Lung microvascular endothelial cell (primary cell): ENCODE measurements around the gene SLC25A30. TPM values are rescaled to one million over a fixed set of nuclear protein-coding genes. Genes with fewer than 3 reads are reported as not detected.
A peak's percentile ranks its signal among the peaks of the same experiment; 100 is the strongest.

Source experiments
- DNase-seq, 2 donors: peaks; one replicate each; pipeline versions ENCODE4 v3.0.0 to v3.0.0-alpha.2; 2010; ENCODE audit warnings: low read depth in 2 of 2
- total RNA-seq: library from RNA; depleted of rRNA; stranded (reverse); fragments of >200 nt; gene quantifications from 2 replicates; pipeline ENCODE4 v1.2.1, GENCODE V29; 2014

The SLC25A30 gene, protein sequence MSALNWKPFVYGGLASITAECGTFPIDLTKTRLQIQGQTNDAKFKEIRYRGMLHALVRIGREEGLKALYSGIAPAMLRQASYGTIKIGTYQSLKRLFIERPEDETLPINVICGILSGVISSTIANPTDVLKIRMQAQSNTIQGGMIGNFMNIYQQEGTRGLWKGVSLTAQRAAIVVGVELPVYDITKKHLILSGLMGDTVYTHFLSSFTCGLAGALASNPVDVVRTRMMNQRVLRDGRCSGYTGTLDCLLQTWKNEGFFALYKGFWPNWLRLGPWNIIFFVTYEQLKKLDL
- 9.2 and 10.7 TPM in 2 replicates for total RNA-seq

DNA sequence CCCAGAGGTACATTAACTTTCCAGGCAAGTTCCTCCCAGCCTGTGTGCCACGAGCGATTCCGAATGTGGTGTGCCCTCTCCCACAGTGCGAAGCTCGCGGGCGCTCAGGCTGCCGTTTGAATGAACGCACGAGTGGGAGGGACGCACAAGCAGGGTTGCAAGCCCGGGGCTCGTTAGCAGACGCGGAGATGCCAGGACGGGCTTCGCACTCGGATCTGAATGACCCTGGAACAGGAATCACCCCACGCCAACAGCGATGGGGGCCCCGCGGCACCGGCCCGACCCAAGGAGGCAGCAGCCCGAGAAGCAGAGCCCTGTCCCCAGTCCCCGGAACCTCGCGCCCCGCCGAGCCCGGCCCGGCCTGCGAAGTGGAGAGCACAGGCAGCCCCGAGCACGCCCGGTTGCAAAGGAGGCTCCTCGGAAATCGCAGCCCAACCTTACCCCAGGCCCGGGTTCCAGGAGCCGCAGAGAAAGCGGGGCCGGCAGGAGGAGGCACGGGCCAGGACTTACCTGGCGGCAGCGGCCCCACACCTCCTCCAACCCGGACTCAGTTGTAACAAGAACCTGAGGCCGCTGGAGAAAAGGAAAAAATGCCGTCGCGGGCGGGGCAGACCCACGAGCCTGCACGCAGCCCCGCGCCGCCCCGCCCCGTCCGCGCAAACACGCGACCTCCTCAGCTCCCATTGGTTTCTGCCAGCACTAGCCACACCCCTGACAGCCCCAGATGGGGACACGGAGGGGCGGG lies at the start of gene SLC25A30:
TSS of gene SLC25A30 (minus strand) at position 584 of the 745 bp plus-strand sequence. CDS start 6,948 bp downstream, outside the sequence.
- peak; percentile 92 for DNase-seq

DNA sequence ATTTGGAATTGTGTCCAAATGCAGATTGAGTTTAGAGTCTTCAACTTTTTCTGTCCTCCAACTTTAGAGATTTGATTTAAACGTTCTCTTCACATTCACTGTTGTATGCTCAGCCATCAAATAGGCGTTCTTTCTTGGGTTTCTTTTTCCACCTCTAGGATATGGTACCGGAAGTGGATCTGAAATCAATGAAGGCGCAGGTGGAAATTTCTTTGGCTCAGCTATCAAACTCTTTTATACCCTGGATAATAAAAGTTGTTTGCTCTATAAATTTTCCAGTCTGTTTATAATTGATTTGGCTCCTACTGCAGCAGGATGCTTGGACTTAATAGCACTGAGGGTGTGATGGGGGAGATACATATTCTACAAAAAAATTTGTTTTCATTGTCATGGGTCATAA lies 48.2 kb upstream of the SLC25A30 start:
- no peak for DNase-seq

DNA sequence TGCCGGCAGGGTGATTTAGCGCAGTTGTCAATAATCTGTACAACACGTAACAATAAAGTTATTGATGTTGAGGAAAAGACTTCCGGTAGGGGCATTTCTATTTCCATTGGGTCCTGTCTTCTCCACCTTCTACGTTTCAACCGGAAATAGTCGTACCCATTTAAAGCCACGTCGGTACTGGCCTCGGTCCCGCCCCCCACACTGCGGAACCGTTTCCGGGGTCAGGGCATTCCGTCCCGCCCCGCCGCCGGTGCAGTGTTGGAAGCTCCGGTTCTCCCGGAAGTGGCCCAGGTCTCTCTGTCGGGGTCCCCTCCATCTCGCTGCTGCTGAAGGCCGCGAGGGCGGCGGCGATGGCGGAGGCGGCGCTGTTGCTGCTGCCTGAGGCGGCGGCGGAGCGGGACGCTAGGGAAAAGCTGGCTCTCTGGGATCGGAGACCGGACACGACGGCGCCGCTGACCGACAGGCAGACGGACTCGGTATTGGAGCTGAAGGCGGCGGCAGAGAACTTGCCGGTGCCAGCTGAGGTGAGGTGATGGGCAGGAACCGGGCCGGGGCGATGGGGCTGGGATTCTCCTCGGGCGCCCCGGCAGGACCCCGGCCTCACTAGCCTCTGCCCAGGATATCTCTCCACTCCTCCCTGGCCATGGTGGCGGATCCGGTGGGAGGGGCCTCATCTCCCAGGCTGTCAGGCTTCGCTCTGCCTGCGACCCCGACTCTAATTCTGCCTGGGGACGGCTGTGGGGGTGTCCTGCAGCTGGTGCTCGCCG lies 46.7 kb upstream of the SLC25A30 start, which contains the start of gene COG3:
TSS of gene COG3 (plus strand) at position 253 of the 767 bp plus-strand sequence. CDS start at position 351, 98 bp downstream.
- peak; percentile 96 for DNase-seq

DNA sequence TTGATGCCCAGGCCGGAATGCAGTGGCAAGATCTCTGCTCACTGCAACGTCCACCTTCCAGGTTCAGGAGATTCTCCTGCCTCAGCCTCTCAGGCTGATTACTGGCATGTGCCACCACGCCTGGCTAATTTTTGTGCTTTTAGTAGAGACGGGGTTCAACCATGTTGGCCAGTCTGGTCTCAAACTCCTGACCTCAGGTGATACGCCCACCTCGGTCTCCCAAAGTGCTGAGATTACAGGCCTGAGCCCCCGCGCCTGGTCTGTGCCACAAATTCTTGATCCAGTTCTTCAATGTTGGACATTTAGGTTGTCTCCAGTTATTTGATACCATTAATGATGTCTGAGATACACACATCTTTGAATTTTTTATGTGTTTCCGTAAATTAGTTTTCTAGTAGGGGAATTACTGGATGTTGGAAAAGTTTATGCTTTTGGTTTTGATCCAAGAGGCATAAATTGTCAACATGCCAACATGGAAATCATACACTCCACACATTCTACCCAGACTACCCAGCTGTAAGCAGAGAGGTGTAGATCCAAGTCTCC lies 46.0 kb upstream of the SLC25A30 start:
- no peak for DNase-seq

DNA sequence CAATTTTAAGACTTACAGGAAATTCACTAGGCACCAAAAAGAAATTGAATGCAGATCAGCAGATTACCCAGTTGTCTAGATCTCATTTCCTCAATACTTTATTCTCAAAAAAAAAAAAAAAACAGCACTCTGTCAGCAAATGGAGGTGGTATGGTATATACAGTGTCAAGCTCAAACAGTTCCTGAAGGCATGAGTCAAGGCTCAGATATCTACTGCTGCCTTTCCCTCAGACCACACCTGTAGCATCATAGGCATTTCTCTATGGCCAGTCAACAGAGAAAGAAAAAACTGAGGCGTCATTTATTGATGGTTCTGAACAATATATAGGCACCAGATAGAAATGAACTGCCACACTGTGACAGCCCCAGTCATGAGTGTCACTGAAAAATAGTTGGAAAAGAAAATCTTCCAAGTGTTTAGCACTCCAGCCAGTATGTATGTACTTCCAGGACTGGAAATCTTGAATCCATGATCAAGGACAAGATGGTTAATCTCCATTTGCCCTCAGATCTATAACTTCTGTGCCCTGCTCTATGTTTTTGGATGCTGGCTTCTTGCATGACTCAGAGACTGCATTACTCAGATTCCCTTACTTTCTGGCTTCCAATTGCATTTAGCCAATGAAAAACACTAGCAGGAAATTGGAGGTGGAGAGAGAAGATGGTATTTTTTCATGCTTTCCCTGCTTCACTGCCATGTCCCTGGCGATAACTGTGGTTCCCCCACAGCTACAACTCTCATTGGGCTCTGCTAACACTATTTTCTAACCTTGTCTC lies 38.2 kb upstream of the SLC25A30 start:
- DNase-seq: peak in 1 of 2 donors; percentile 39

DNA sequence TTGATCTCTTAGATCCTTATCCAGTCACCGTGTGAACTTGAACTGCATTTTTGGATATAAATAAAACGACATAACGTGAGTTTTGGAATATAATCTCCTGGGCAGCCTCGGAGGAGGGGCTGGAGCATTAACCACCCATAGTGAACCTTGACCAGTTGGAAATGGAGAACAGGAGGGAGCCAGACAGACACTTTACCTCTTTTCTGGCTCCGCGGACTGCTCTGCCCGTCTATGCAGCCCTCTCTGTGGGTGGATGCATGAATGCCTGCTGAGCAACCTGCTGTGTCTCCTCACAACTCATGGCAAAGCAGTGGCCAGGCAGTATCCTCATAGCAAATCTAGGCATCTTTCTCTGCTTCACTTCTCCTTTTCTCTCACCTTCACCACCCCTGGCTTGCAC lies 36.0 kb upstream of the SLC25A30 start:
- no peak for DNase-seq

DNA sequence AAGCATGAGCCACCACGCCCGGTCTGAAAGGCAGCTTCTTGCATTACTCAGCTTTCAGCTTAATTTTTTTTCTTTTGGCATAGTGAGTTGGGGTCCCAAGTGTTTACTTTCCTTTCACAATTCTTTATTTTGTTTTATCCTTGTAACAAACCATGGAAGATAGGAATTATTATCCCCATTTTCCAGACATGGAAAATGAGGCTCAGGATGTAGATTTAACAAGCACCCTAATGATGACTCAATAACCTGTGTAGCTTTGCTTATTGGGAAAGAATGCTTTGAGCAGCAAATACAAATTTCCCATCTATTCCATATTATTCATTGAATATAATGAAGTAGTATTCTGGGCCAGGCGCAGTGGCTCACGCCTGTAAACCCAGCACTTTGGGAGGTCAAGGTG lies 33.1 kb upstream of the SLC25A30 start:
- no peak for DNase-seq

DNA sequence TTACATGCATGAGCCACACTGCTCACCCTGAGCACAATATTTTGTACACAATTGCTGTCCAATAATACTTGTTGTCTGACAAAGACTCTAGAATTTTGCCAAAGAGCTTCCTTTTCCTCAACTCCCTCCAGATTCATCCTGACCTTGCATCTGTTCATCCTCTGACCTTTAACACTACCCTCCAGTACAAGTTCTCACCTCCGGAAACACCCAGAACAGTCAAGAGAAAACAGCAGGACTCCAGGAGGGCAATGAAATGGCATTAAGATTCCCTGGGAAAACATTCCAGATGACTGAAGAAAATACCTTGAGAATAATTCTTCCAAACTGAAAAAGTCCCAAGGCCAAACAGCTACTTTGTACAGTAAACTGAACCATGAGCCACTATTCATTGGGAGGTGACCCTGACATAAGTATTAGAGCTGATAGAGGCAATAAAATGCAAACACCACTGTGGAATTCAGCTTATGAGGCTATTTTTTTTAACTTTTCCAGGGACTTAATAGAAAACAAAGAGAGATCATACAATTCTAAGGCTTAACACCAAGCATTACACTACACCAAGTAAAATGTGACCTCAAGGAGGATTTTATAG lies 30.9 kb upstream of the SLC25A30 start:
- no peak for DNase-seq

DNA sequence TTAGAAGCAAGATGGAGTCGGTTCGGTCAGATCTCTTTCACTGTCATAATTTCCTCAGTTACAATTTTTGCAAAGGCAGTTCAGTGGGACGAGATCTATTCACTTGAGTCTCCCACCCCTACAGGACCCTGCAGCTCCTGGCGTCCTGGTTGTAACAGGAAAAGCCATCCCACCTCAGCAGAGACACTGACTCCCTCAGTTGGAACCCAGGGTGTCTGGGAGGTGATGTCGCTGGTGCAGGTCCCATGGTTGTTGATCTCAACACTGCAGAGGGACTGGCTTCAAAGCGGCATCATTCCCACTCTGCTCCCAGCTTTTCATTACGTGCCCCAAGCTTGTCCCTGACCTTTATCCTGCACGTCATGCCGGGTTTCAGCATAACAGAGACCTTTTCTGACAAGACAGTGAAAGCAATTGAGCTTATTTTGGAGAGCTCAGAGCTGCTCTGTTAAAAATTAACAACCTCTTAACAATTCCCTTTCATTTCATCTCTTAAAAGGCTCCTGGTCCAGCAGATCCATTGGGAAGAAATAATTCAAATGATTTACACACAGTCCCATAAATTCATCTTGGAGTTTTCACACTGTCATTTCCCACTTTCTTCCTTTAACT lies 29.0 kb upstream of the SLC25A30 start:
- DNase-seq: no peak

DNA sequence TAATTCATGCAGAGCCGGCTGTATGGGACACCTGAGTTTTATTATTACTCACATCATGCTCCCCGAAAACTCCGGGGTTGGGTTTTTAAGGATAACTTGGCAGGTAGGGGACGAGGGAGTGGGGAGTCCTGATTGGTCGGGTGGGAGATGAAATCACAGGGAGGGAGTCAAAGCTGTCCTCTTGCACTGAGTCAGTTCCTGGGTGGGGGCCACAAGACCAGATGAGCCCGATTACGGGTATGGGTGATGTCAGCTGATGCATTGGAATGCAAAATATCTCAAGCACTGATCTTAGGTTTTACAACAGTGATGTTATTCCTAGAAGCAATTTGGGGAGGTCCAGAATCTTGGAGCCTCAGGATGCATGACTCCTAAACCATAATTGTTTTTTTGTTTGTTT lies 28.0 kb upstream of the SLC25A30 start:
- DNase-seq: peak in 1 of 2 donors; percentile 19

DNA sequence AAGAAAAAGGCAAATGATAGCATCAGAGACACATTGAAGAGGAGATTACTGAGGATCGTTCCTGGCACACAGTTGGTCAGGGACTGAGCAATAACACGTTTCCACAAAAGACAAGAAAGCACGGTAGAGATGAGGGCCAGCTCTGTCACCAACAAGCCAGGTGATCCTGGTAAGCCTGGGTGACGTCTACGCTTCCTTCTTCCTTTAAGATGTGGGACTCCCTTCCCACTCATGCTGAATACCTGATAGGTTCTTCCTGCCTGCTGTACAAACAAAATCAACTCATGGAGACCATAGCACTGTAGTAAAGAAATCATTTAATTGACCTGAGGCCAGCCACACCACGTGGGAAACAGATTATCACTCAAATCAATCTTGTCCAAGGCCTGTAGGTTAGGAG lies 26.9 kb upstream of the SLC25A30 start:
- DNase-seq: no peak

DNA sequence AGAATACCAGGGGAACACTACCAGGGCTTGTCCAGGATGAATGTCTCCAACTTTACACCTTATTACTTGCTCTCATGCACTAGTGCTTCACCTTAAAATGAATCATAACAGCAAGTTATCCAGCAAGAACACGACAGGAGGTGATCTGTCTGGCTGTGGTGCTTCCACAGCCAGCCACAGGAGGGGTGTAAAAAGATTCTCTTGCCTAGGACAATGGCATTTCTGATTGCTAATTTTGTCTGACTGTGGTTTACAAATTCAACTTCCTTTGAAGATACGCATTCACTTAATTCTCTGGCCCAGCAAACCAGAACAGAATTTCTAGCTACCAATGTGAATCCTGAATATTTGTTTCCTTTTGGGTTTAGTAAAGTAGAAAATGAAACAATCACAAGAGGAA lies 23.5 kb upstream of the SLC25A30 start:
- peak; percentile 45 to 49 for DNase-seq

DNA sequence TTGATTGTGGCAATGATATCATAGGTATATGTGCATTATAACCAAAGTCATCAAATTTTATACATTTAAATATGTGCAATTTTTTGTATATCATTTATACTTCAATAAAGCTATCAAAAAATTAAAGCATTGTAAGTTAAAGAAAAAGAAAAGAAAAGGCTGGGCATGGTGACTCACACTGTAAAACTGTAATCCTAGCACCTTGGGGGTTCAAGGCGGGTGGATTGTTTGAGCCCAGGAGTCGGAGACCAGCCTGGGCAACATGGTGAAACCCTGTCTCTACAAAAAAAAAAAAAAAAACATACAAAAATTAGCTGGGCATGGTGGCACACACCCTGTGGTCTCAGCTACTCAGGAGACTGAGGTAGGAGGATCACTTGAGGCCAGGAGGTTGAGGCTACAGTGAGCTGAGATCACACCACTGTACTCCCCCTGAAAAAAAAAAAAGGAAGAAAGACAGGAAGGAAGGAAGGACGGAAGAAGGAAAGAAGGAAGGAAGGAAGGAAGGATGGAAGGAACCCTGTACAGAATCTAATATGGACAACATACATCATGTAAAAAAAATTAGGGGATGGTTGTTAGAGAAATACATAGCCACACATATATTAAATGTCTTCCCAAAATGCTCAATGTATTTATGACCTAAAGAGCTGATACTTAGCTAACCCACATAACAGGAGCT lies 21.7 kb upstream of the SLC25A30 start:
- no peak for DNase-seq

DNA sequence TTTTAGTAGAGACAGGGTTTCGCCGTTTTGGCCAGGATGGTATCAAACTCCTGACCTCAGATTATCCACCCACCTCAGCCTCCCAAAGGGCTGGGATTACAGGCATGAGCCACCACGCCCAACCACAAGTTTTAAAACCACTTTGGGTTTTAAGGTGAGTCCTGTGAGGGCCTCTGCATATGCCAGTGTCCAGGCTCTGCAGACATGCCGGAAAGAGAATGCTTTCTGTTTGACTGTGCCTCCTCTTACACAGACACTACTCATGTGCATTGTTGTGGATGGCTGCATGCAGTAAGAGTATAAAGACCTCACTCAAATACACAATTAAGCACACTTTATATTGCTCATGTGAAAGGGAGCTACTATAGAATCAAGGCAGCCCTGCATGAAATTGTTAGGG lies 20.8 kb upstream of the SLC25A30 start:
- no peak for DNase-seq

DNA sequence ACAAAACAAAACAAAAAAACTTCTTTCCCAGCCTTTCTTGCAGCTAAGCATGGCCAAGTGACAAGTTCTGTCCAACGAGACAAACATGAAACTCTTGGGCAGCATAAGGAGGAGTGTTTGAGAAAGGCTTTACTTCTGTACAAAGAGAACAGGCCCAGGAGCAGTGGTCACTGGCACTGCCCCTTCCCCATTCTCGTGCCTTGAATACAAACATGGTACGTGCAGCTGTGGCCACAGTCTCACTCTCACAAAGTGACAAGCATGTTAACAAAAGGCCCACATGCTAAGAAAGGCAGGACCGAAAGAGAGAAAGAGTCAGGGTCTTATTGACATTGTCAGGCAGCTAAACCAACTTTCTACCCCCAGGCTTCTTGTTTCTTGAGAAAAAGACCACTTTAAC lies 19.8 kb upstream of the SLC25A30 start:
- DNase-seq: no peak

DNA sequence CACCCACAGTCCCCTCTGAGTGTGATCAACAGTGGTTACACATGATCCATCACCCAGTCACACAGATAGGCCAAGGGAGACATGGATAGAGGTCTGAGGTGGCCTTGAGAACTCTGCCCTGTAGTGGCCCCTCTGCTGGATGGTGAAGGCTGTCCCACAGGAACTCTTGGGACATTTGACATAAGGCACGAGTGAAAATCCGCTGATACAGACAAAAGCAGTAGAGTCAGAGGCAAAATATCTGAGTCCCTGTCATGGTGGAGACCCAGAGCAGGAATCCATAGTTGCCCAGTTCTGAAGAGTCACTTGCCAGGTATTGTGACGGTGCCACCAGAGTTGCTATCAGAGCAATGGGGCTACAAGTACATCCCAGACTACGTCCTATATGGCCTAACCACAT lies 18.8 kb upstream of the SLC25A30 start:
- no peak for DNase-seq

DNA sequence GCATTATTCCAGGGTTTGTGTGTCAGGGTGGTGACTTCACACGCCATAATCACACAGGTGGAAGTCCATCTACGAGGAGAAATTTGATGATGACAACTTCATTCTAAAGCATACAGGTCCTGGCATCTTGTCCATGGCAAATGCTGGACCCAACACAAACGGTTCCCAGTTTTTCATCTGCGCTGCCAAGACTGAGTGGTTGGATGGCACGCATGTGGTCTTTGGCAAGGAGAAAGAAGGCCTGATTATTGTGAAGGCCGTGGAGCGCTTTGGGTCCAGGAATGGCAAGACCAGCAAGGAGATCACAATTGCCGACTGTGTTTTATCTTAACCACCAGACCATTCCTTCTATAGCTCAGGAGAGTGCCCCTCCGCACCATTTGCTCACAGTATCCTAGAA lies 18.2 kb upstream of the SLC25A30 start:
- no peak for DNase-seq

DNA sequence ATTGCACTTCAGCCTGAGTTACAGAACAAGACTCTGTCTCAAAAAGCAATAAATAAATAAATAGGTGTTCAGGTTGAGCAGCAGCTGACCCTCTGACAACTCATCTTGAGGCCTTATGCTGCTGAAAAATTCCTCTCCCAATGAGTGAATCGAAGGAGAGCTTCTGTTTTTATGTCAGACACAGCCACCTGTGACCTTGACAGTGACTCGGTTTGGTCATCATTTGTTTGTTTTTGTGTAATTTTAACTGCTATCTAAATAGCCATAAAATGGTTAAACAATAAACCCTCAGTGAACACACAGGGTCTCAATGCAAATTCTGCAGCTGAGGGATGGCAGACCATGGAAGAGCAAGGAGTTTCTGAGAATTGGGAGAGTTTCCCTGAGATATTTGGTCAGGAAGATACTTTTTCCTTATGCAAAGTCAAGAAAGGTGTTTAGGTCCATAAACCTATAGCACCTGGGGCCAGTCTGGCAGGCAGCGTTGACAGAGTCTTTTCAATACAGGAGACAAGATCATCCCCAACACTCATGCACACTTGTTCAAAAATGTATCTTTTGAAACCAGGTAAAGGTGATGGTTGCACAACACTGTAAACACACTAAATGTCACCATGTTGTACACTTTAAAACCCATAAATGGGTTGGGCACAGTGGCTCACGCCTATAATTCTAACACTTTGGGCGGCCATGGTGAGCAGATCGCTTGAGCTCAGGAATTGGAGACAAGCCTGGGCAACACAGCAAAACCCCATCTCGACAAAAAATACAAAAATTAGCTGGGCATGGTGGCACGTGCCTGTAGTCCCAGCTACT lies 16.6 kb upstream of the SLC25A30 start:
- no peak for DNase-seq

DNA sequence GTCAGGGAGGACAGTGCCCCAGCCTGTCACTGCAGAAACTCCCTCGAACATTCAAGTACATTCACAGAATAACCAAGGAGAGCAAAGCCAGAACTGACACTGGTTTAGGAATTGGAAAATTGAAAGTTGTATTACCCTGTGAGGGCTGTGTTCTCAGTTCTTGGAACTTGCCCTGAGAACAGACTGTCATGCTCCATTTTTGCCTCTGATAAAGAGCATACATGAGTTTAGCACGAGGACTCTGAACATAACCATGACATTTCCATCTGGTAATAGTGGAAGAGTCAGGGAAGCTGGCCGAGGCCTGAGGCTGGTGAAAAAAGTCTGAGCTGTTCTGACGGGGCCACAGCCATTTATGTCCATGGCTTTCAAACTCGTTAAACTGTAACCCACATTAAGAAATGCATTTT lies 15.2 kb upstream of the SLC25A30 start:
- DNase-seq: no peak
